ENCODE measurements around the gene BAK1. TPM values are rescaled to one million over a fixed set of nuclear protein-coding genes. Genes with fewer than 3 reads are reported as not detected.
A peak's percentile ranks its signal among the peaks of the same experiment; 100 is the strongest.

Gene BAK1
- total and polyA plus RNA-seq, 2 of the 13 experiments (the other 11 are each of a cell fraction or from before 2014, with no cell fraction given), result 15.0 to 23.8 TPM

DNA sequence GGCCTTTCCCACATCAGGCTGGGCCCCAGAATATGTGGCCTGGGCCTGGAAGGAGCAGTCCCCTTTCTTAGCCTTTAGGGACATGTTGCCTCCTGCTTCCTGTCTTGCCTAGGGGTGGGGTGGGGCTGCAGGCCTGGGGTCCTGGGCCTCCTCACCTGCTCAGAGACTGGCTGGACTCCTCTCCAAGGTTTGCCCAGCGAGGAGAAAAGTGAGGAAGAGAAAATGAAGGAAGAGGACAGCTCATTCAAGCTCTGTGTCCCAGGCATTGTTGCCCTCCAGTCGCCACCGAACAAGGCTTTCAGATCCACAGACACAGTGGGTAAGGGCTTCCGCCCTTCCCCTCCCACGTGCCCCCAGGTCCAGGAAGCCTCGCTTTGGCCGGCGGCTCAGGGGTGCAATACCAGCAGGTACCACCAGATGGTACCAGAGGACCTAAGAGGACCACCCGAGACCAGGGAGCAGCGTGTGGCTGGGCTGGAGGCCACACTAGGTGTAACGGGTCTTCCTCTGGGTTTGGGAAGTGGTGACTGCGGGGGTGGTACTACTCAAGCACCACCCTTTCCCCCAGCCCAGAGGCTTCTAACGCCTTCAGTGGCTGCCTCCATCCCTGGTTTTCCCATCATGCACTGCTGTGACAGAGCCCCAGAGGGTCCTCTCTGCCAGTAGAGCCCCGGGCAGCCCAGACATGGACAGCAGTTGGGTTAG lies 5.5 kb upstream of the BAK1 start (continued):
- TF ChIP-seq, protein P1, sequence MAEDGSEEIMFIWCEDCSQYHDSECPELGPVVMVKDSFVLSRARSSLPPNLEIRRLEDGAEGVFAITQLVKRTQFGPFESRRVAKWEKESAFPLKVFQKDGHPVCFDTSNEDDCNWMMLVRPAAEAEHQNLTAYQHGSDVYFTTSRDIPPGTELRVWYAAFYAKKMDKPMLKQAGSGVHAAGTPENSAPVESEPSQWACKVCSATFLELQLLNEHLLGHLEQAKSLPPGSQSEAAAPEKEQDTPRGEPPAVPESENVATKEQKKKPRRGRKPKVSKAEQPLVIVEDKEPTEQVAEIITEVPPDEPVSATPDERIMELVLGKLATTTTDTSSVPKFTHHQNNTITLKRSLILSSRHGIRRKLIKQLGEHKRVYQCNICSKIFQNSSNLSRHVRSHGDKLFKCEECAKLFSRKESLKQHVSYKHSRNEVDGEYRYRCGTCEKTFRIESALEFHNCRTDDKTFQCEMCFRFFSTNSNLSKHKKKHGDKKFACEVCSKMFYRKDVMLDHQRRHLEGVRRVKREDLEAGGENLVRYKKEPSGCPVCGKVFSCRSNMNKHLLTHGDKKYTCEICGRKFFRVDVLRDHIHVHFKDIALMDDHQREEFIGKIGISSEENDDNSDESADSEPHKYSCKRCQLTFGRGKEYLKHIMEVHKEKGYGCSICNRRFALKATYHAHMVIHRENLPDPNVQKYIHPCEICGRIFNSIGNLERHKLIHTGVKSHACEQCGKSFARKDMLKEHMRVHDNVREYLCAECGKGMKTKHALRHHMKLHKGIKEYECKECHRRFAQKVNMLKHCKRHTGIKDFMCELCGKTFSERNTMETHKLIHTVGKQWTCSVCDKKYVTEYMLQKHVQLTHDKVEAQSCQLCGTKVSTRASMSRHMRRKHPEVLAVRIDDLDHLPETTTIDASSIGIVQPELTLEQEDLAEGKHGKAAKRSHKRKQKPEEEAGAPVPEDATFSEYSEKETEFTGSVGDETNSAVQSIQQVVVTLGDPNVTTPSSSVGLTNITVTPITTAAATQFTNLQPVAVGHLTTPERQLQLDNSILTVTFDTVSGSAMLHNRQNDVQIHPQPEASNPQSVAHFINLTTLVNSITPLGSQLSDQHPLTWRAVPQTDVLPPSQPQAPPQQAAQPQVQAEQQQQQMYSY (CRISPR knock-in tag; IDR thresholded peaks at IDR 0.05), result no peak
- no peak for TF ChIP-seq EP300 (IDR thresholded peaks at IDR 0.05; ENCODE audit: low read depth in 2 of 2, low read length in 2 of 2)
- no peak for TF ChIP-seq EP300 (CRISPR knock-in tag; IDR thresholded peaks at IDR 0.05; ENCODE audit: borderline replicate concordance)
- TF ChIP-seq, protein P2, sequence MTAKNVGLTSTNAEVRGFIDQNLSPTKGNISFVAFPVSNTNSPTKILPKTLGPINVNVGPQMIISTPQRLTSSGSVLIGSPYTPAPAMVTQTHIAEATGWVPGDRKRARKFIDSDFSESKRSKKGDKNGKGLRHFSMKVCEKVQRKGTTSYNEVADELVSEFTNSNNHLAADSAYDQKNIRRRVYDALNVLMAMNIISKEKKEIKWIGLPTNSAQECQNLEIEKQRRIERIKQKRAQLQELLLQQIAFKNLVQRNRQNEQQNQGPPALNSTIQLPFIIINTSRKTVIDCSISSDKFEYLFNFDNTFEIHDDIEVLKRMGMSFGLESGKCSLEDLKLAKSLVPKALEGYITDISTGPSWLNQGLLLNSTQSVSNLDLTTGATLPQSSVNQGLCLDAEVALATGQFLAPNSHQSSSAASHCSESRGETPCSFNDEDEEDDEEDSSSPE (CRISPR knock-in tag; IDR thresholded peaks at IDR 0.05), result 0 out of 2 replicates have a peak, but pooled peaks have one; percentile 46
- TF ChIP-seq, protein P3, sequence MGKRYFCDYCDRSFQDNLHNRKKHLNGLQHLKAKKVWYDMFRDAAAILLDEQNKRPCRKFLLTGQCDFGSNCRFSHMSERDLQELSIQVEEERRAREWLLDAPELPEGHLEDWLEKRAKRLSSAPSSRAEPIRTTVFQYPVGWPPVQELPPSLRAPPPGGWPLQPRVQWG (CRISPR knock-in tag; IDR thresholded peaks at IDR 0.05; ENCODE audit: borderline replicate concordance, low read depth), result no peak
- TF ChIP-seq EEA1 (CRISPR knock-in tag; IDR thresholded peaks at IDR 0.05; ENCODE audit: borderline replicate concordance), result no peak
- peak; percentile 78 for TF ChIP-seq ELF3 (CRISPR knock-in tag; IDR thresholded peaks at IDR 0.05)
- peak; percentile 78 for TF ChIP-seq GATAD1 (CRISPR knock-in tag; IDR thresholded peaks at IDR 0.05)
- TF ChIP-seq HMG20B (CRISPR knock-in tag; conservative IDR thresholded peaks at IDR 0.05), result no peak
- TF ChIP-seq NFKBIZ (CRISPR knock-in tag; IDR thresholded peaks at IDR 0.05), result no peak
- TF ChIP-seq, protein P4, sequence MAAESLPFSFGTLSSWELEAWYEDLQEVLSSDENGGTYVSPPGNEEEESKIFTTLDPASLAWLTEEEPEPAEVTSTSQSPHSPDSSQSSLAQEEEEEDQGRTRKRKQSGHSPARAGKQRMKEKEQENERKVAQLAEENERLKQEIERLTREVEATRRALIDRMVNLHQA (CRISPR knock-in tag; IDR thresholded peaks at IDR 0.05), result no peak
- no peak for TF ChIP-seq PTBP1 (IDR thresholded peaks at IDR 0.05; ENCODE audit: low read depth, low read length, poor library complexity, severe bottlenecking)
- TF ChIP-seq ZEB1 (IDR thresholded peaks at IDR 0.05; ENCODE audit: insufficient replicate concordance, low read depth), result no peak
- TF ChIP-seq, protein P5, sequence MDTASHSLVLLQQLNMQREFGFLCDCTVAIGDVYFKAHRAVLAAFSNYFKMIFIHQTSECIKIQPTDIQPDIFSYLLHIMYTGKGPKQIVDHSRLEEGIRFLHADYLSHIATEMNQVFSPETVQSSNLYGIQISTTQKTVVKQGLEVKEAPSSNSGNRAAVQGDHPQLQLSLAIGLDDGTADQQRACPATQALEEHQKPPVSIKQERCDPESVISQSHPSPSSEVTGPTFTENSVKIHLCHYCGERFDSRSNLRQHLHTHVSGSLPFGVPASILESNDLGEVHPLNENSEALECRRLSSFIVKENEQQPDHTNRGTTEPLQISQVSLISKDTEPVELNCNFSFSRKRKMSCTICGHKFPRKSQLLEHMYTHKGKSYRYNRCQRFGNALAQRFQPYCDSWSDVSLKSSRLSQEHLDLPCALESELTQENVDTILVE (CRISPR knock-in tag; IDR thresholded peaks at IDR 0.05), result peak; percentile 79; the same call in 1 of the 2 replicates
- TF ChIP-seq ZNF530 (CRISPR knock-in tag; IDR thresholded peaks at IDR 0.05; ENCODE audit: low read depth), result no peak
- TF ChIP-seq PHF20 (CRISPR knock-in tag; IDR thresholded peaks at IDR 0.05), result no peak
- no peak for TF ChIP-seq ZMYM2 (CRISPR knock-in tag; IDR thresholded peaks at IDR 0.05)
- TF ChIP-seq GLI4 (CRISPR knock-in tag; IDR thresholded peaks at IDR 0.05; ENCODE audit: borderline replicate concordance), result no peak
- TF ChIP-seq ZNF547 (CRISPR knock-in tag; IDR thresholded peaks at IDR 0.05), result no peak
- TF ChIP-seq BHLHE40 (IDR thresholded peaks at IDR 0.05; ENCODE audit: low read length), result peak; percentile 55
- TF ChIP-seq, protein P6, sequence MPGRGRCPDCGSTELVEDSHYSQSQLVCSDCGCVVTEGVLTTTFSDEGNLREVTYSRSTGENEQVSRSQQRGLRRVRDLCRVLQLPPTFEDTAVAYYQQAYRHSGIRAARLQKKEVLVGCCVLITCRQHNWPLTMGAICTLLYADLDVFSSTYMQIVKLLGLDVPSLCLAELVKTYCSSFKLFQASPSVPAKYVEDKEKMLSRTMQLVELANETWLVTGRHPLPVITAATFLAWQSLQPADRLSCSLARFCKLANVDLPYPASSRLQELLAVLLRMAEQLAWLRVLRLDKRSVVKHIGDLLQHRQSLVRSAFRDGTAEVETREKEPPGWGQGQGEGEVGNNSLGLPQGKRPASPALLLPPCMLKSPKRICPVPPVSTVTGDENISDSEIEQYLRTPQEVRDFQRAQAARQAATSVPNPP (CRISPR knock-in tag; IDR thresholded peaks at IDR 0.05), result no peak
- 0 out of 2 replicates have a peak, but pooled peaks have one; percentile 30 for TF ChIP-seq HHEX (CRISPR knock-in tag; IDR thresholded peaks at IDR 0.05)
- TF ChIP-seq STAG1 (CRISPR knock-in tag; IDR thresholded peaks at IDR 0.05), result peak; percentile 99

Measured in HepG2 (cell line).